CD4-positive, CD25-positive, alpha-beta regulatory T cell (primary cell): ENCODE measurements around the gene ABCC6. TPM values are rescaled to one million over a fixed set of nuclear protein-coding genes. Genes with fewer than 3 reads are reported as not detected.
A peak's percentile ranks its signal among the peaks of the same experiment; 100 is the strongest.

Source experiments
- ATAC-seq, 2 donors: fragments of 150-1000 bp; cut with Tn5 transposase; one replicate each; pipeline ENCODE4 v1.10.0; 2021; ENCODE audit warnings: low read depth in 2 of 2, moderate number of reproducible peaks in 2 of 2, moderate library complexity in 1 of 2
- DNase-seq, 3 donors: peaks; one replicate each; pipeline versions ENCODE4 v3.0.0 to v3.0.0-alpha.2; 2012 to 2022; ENCODE audit warnings: mixed read lengths in 1 of 3
- H3K27ac ChIP-seq: one replicate; pipeline ENCODE4 v1.7.0; 2013; ENCODE audit warnings: mild to moderate bottlenecking, low read length; ENCODE audit not compliant: insufficient read depth, poor library complexity, severe bottlenecking
- H3K27me3 ChIP-seq: one replicate; pipeline ENCODE4 v1.7.0; 2013; ENCODE audit warnings: low read length; ENCODE audit not compliant: control insufficient read depth, insufficient read depth
- H3K36me3 ChIP-seq: one replicate; pipeline ENCODE4 v1.7.0; 2013; ENCODE audit warnings: mild to moderate bottlenecking, low read length, moderate library complexity; ENCODE audit not compliant: control insufficient read depth, insufficient read depth
- H3K4me1 ChIP-seq: 2 replicates; pipeline ENCODE4 v1.7.0; 2013; ENCODE audit warnings: mild to moderate bottlenecking, low read length; ENCODE audit not compliant: insufficient read depth, control insufficient read depth, poor library complexity, severe bottlenecking
- H3K4me3 ChIP-seq: one replicate; pipeline ENCODE4 v1.7.0; 2013; ENCODE audit warnings: low read depth, mild to moderate bottlenecking, low read length, moderate library complexity
- H3K9me3 ChIP-seq, 2 experiments: 1 replicate in 1 of 2; 2 replicates in 1 of 2; pipeline ENCODE4 v1.7.0; 2013; ENCODE audit warnings: low read length in 2 of 2, mild to moderate bottlenecking in 1 of 2, moderate library complexity in 1 of 2; ENCODE audit not compliant: control insufficient read depth in 2 of 2
- H3K27ac Mint-ChIP-seq, 3 donors: one replicate each; pipeline ENCODE4 v1.8.0; 2020 to 2022; ENCODE audit warnings: mild to moderate bottlenecking in 3 of 3, mixed read lengths in 3 of 3, moderate library complexity in 2 of 3
- H3K27me3 Mint-ChIP-seq: one replicate; pipeline ENCODE4 v1.8.0; 2022; ENCODE audit warnings: mild to moderate bottlenecking, mixed read lengths
- H3K36me3 Mint-ChIP-seq: one replicate; pipeline ENCODE4 v1.8.0; 2020; ENCODE audit warnings: mixed read lengths
- H3K4me1 Mint-ChIP-seq, 4 donors: one replicate each; pipeline ENCODE4 v1.8.0; 2020 to 2022; ENCODE audit warnings: mixed read lengths in 4 of 4, mild to moderate bottlenecking in 1 of 4
- H3K4me3 Mint-ChIP-seq, 4 donors: one replicate each; pipeline ENCODE4 v1.8.0; 2020 to 2022; ENCODE audit warnings: mild to moderate bottlenecking in 4 of 4, mixed read lengths in 4 of 4, moderate library complexity in 3 of 4
- H3K9me3 Mint-ChIP-seq, 7 donors: one replicate each; pipeline ENCODE4 v1.8.0; 2020 to 2022; ENCODE audit warnings: mixed read lengths in 7 of 7, mild to moderate bottlenecking in 3 of 7, moderate library complexity in 2 of 7
- polyA plus RNA-seq, 4 donors: library from polyadenylated mRNA; unstranded; fragments of 300-500 nt; fragmentation: Illumina TruSeq; gene quantifications; one replicate each; pipeline ENCODE4 v1.2.3, GENCODE V29; 2021
- total RNA-seq: library from RNA; stranded (reverse); gene quantifications from one replicate; pipeline ENCODE4 v1.2.3, GENCODE V29; 2022

ABCC6 gene
- total and polyA plus RNA-seq, 5 donors from 2014 or later = 0.09 to 0.25 (median 0.13) TPM; not detected in 1

DNA sequence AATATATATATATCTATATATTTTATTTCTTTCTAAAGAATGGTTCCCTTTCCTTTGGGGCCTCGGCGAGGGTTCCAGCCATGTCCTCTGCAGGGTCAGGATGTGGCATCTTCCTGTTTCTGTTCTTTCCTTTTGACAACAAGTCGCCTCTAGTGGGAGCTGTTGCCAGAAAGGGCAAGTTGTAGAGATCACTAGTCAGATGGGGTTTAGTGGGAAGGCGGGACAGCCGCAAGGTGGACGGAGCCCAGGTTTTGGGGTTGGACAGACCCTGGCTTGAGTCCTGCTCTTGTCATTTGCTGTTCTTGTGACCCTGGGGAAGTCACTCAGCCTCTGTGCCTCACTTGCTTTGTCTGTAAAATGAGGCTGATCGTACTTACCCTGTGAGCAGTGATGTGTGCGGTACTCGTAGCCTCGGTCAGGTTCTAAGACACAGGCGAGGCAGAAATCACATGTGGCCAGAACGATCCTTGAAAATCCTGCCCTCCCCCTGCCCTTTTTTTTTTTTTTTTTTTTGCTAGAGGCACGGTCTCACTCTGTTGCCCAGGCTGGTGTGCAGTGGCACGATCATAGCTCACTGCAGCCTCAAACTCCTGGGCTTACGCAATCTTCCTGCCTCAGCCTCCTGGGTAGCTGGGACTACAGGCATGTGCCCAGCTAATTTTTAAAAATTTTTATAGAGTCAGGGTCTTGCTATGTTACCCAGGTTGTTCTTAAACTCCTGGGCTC lies 80.1 kb downstream of the ABCC6 start:
- Mint-ChIP-seq H3K27me3 (no peaks in the 10 kb centered on the region), H3K4me3 (peak overlapping the region in 1 of 4 donors; percentile 19), H3K36me3 (peaks cover 43% of the 10 kb centered on the region), H3K9me3 (no peaks in the 10 kb centered on the region), H3K4me1 (no peaks in the 10 kb centered on the region), H3K27ac (peak overlapping the region in 1 of 3 donors; percentile 52)
- Histone ChIP-seq H3K4me3 (no peak overlapping the region), H3K27ac (no peak overlapping the region), H3K27me3 (no peaks in the 10 kb centered on the region), H3K4me1 (no peaks in the 10 kb centered on the region), H3K36me3 (peaks cover 62% of the 10 kb centered on the region), H3K9me3 (no peaks in the 10 kb centered on the region)
- ATAC-seq (no peak), DNase-seq (peak in 1 of 3 donors; percentile 35)

- H3K4me1 Mint-ChIP-seq = no peaks in the 10 kb centered on the region
- H3K4me3 ChIP-seq = no peak overlapping the region
- no peaks in the 10 kb centered on the region for H3K27me3 Mint-ChIP-seq
- no peaks in the 10 kb centered on the region for H3K4me1 ChIP-seq
- H3K27ac Mint-ChIP-seq = peak overlapping the region in 1 of 3 donors; percentile 76
- H3K36me3 Mint-ChIP-seq = peaks cover 46% of the 10 kb centered on the region
- no peak overlapping the region for H3K4me3 Mint-ChIP-seq
- no peak overlapping the region for H3K27ac ChIP-seq
- no peaks in the 10 kb centered on the region for H3K9me3 Mint-ChIP-seq
- no peak for DNase-seq
- no peaks in the 10 kb centered on the region for H3K9me3 ChIP-seq
- no peak for ATAC-seq
- H3K36me3 ChIP-seq = peaks cover 75% of the 10 kb centered on the region
- no peaks in the 10 kb centered on the region for H3K27me3 ChIP-seq
Observed at GRCh38 chr16:16141784-16142396, 81.4 kb downstream of the ABCC6 start.

DNA sequence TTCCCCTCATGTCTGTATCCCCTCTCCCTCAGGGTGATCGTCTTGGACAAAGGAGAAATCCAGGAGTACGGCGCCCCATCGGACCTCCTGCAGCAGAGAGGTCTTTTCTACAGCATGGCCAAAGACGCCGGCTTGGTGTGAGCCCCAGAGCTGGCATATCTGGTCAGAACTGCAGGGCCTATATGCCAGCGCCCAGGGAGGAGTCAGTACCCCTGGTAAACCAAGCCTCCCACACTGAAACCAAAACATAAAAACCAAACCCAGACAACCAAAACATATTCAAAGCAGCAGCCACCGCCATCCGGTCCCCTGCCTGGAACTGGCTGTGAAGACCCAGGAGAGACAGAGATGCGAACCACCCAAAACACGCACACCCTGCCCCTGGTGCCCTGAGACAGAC lies 82.2 kb downstream of the ABCC6 start:
- no peaks in the 10 kb centered on the region for H3K4me1 ChIP-seq
- ATAC-seq (no peak), DNase-seq (no peak)
- H3K27ac ChIP-seq = no peak overlapping the region
- Mint-ChIP-seq H3K36me3 (peaks cover 46% of the 10 kb centered on the region), H3K4me3 (no peak overlapping the region), H3K27me3 (no peaks in the 10 kb centered on the region), H3K9me3 (no peaks in the 10 kb centered on the region), H3K27ac (peak overlapping the region in 1 of 3 donors; percentile 28), H3K4me1 (no peaks in the 10 kb centered on the region)
- peaks cover 81% of the 10 kb centered on the region for H3K36me3 ChIP-seq
- H3K27me3 ChIP-seq = no peaks in the 10 kb centered on the region
- H3K4me3 ChIP-seq = no peak overlapping the region
- no peaks in the 10 kb centered on the region for H3K9me3 ChIP-seq

DNA sequence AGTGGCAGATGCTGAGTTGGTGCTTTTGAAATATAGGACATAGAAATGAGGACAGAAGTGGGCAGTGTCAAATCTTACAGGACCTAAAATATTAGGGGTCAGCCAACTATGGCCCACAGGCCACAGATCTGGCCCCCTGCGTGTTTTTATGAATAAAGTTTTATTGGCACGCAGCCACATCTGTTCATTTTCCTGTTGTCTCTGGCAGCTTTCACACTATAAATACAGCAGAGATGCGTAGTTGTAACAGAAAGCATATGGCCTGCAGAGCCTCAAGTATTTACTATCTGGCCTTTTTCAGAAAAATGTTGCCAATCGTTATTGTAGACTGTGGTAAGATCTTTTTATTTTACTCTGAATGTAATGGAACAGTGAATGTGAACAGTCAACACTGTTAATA lies 82.8 kb downstream of the ABCC6 start:
- no peaks in the 10 kb centered on the region for H3K9me3 ChIP-seq
- H3K9me3 Mint-ChIP-seq = no peaks in the 10 kb centered on the region
- ATAC-seq (no peak), DNase-seq (no peak)
- H3K36me3 ChIP-seq = peaks cover 82% of the 10 kb centered on the region
- H3K27ac ChIP-seq = no peak overlapping the region
- H3K27me3 ChIP-seq = no peaks in the 10 kb centered on the region
- no peak overlapping the region for H3K4me3 ChIP-seq
- H3K4me1 Mint-ChIP-seq = no peaks in the 10 kb centered on the region
- H3K4me3 Mint-ChIP-seq = no peak overlapping the region
- H3K4me1 ChIP-seq = no peaks in the 10 kb centered on the region
- no peaks in the 10 kb centered on the region for H3K27me3 Mint-ChIP-seq
- H3K36me3 Mint-ChIP-seq = peaks cover 44% of the 10 kb centered on the region
- H3K27ac Mint-ChIP-seq = peak overlapping the region in 1 of 3 donors; percentile 28

DNA sequence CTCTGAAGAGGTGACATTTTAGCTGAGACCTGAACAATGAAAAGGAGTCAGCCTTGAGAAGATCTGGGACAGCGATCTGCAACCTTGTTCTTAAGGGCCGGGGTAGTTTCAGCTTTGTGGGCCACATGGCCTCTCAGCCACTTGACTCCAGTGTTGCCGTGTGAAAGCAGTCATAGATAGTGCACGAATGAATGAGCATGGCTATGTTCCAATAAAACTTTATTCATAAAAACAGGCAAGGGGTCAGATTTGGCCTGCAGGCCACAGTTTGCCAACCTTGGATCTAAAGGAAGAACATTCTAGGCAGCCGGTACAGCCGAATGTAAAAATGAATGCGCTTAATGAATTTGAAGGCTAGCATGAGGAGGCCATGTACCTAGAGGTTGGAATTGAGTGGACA lies 83.5 kb downstream of the ABCC6 start:
- H3K4me1 Mint-ChIP-seq = no peaks in the 10 kb centered on the region
- H3K9me3 Mint-ChIP-seq = no peaks in the 10 kb centered on the region
- H3K27ac Mint-ChIP-seq = no peak overlapping the region
- ATAC-seq (no peak), DNase-seq (no peak)
- no peak overlapping the region for H3K4me3 Mint-ChIP-seq
- no peak overlapping the region for H3K4me3 ChIP-seq
- peaks cover 44% of the 10 kb centered on the region for H3K36me3 Mint-ChIP-seq
- no peaks in the 10 kb centered on the region for H3K27me3 Mint-ChIP-seq
- no peak overlapping the region for H3K27ac ChIP-seq
- H3K9me3 ChIP-seq = no peaks in the 10 kb centered on the region
- no peaks in the 10 kb centered on the region for H3K4me1 ChIP-seq
- H3K27me3 ChIP-seq = no peaks in the 10 kb centered on the region
- peaks cover 84% of the 10 kb centered on the region for H3K36me3 ChIP-seq

DNA sequence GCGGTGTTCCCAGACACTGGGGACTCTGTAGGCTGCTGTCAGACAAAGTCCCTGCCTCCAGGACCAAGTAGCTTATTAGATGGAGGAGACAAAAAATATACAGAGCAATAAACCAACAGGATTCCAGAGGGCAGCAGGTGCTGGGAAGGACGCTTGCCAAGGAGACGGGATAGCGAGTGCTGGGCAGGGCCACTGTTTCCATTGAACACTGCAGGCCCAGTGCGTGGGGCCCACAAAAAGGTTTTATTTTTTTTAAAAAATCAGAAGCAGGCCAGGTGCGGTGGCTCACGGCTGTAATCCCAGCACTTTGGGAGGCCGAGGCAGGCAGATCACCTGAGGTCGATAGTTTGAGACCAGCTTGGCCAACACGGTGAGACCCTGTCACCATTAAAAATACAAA lies 84.2 kb downstream of the ABCC6 start:
- Mint-ChIP-seq H3K4me1 (no peaks in the 10 kb centered on the region), H3K36me3 (peaks cover 42% of the 10 kb centered on the region), H3K27me3 (no peaks in the 10 kb centered on the region), H3K9me3 (no peaks in the 10 kb centered on the region), H3K4me3 (no peak overlapping the region), H3K27ac (no peak overlapping the region)
- Histone ChIP-seq H3K4me3 (no peak overlapping the region), H3K27ac (no peak overlapping the region), H3K9me3 (no peaks in the 10 kb centered on the region), H3K4me1 (no peaks in the 10 kb centered on the region), H3K36me3 (peaks cover 88% of the 10 kb centered on the region), H3K27me3 (no peaks in the 10 kb centered on the region)
- ATAC-seq (no peak), DNase-seq (no peak)

- Mint-ChIP-seq H3K27me3 (no peaks in the 10 kb centered on the region), H3K4me3 (no peak overlapping the region), H3K9me3 (no peaks in the 10 kb centered on the region), H3K4me1 (no peaks in the 10 kb centered on the region), H3K27ac (no peak overlapping the region), H3K36me3 (peaks cover 47% of the 10 kb centered on the region)
- no peaks in the 10 kb centered on the region for H3K27me3 ChIP-seq
- H3K36me3 ChIP-seq = peaks cover 95% of the 10 kb centered on the region
- H3K4me3 ChIP-seq = no peak overlapping the region
- ATAC-seq (no peak), DNase-seq (no peak)
- no peak overlapping the region for H3K27ac ChIP-seq
- H3K4me1 ChIP-seq = no peaks in the 10 kb centered on the region
- H3K9me3 ChIP-seq = no peaks in the 10 kb centered on the region
Observed at GRCh38 chr16:16138034-16138635, 85.2 kb downstream of the ABCC6 start.
